M059J (cell line): ENCODE measurements around the gene NFATC1. TPM values are rescaled to one million over a fixed set of nuclear protein-coding genes. Genes with fewer than 3 reads are reported as not detected.
"Not testable (repeated sequence)": the region's sequence is repeated elsewhere in the genome, so short reads cannot be mapped to it uniquely, and the experiment has no call there.

Source experiments
- DNase-seq: peaks from one replicate; pipeline ENCODE4 v3.0.0-alpha.2; 2012; ENCODE audit warnings: low read depth
- total RNA-seq: library from RNA; depleted of rRNA; stranded (reverse); fragments of >200 nt; shearing (Covaris generic); gene quantifications from 2 replicates; pipeline ENCODE4 v1.2.3, GENCODE V29; 2014

Gene NFATC1
- total RNA-seq, 1 experiment from 2014 or later = 0.79 TPM

DNA sequence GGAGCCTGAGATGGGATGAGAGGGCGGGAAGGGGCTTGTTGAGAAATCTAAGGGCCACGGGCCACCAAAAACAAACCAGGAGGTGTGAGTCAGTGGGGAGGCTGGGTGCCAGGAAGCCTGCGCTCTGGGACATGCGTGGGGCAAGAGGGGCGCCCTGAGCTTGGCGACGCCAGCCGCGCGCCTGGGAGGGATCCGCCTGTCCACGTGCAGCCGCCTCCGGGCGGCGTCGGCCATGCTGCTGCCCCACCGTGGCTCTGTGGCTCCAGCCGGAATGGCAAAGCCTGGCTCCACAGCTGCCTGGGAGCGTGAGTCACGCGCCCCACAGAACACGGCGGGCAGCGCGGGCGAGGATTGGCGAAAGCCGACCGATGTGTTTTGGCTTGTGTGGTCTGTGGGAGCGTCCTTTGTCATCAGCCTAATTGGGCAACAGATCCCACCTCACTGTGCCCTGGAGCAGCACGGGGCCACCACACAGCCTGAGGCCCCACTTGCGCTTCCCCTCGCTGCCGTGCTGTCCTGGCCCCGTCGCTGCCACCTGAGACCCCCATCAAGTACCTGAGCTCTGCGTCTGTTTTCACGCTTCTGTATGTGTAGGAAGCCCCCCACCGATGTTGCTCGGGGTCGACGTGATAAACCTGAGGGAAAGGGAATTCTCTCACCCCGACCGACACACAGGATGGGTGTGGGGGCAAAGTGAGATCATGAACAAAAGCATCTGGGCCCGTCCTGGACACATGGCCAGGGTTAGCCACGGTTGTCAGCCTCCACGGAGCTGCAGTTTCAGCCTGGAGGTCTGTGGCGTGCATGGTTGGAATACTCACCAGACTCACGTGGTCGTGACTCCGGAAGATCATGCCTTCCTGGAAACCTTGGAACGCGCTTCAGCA, 80.5 kb downstream of the NFATC1 start:
- DNase-seq = no peak

DNA sequence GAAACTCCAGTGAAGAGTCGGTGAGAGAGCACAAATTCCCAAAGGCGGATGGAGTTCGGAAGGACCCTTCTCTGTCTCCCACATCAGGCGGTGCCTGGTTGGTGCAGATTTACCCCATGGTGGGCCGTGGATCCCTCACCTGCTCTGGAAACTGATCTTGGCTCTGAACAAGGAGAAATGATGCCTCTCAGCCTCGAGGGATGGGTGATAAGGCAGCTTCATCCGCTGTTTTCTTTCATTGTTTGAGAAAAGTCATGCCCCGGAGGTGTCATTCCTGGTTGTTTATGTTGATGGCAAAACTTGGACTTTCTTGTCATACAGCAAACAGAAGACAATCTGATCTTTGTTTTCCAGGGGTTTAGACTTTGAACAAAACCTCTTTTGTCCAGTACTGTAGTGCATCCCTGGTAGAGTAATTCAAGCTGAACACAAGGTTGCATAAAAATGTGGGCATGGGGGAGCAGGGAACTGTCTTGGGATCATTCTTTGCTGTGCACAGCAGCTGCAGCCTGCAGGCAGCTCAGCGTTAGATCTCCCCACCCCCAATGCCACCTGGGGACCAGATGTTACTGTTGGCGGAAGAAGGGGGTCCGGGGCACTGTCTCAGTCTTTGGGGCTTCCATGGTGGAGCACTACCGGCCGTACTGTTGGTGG, 81.3 kb downstream of the NFATC1 start:
- no peak for DNase-seq

DNA sequence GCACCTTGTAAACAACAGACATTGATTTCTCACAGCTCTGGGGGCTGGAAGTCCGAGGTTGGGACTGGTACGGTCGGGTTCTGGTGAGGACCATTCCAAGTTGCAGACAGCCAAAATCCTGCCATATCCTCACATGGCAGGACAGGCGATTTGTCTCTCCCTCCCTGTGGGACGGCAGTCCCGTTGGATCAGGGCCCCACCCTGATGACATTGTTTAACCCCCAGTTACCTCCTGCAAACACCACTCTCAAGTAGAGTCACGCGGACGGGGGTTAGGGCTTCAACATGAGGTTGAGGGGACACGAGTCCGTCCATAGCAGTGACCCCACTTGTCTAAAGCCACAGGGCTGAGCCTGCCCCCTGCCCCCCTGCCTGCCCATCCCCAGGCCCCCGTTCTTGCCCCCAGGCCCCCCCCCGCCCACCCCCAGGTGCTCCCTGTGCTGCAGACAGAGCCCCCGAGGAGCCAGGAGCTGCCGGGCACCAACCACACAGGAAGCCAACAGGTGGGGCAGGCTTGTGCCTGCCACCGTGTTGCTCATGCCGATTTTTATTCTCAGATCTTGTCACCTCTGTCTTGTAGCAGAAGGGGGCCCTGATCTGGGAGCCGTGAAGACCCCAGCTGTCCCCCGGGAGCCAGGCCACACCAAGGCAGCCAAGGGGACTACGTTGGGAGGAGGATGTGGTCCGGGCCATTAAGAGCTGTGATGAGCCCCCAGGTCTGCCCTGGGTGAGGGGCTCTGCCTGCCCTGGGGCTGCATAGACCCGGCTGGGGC, 82.2 kb downstream of the NFATC1 start:
- no peak for DNase-seq

DNA sequence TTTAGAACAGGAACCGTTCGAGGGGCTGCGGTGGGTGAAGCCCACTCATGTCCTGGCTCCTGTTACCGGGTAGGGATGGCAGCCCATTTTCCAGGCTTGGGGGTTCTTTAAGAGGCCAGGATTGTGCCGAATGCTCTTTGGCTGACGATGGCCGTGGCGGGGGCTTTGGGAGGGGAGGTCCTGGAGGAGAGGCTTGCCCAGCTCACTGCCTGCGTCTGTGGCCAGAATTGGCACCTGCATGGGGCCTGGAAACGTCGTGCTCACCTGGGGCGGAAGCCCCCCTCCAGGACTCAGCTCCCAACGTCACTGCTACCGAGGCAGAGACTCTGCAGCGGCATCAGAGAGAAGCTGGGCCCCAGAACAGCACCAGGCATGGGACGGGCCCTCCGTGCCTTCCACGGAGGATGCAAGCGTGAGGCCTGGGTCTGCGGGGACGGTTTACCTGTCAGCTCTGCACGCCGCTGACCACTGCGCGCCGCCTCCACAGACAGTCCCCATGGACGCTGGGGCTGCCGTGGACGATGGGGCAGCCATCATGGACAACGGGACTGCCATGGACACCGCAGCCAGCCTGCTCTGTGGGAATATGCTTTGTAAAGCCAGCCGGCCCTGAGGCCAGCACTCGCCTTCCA, 82.9 kb downstream of the NFATC1 start:
- no peak for DNase-seq

DNA sequence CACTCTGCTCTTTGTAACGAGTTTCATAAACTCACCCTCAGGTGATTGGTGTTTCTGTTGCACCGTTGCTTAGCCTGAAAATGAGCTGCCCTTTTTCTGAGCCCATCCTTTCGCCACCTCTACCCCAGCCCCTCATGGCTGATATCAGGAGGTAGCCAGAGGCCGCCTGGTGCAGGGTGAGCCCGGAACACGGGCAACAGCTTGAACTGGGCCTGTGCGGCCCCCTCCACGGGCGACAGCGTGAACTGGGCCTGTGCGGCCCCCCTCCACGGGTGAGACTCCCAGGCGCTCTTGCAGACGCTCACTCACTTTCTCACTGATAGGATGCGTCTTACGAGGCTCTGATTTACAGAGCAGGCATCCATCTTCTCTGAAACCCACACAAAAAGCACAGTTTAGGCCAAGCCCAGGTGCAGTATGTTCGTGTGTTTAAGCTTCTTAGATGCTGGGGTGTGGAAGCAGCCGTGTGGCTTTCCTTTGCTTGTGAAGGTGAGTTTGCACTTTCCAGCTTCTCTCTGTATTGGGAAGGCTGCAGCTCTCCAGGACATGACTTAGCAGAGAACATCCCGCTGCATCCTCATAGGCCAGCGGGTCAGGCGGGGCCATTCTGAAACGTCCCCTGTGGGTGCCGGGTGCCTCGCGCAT, 83.5 kb downstream of the NFATC1 start:
- DNase-seq = no peak

DNA sequence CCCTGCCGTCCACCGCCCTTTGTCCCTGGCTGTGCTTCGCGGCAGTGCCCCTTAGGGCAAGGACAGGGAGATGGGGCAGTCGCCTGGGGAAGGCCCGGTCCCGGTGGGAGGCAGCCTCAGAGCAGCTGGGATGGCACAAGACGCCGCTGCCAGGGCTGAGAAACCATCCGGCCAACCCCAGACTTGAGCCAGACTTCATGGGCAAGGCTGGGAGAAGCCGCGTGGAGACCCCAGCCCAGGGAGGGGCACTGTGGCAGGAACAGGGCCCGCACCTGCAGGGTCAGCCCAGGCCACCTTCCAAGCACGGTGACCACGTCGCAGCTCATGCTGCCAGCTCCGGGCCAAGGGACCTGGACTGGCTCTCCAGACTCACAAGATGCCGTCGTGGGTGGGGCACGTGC, 84.0 kb downstream of the NFATC1 start:
- no peak for DNase-seq

DNA sequence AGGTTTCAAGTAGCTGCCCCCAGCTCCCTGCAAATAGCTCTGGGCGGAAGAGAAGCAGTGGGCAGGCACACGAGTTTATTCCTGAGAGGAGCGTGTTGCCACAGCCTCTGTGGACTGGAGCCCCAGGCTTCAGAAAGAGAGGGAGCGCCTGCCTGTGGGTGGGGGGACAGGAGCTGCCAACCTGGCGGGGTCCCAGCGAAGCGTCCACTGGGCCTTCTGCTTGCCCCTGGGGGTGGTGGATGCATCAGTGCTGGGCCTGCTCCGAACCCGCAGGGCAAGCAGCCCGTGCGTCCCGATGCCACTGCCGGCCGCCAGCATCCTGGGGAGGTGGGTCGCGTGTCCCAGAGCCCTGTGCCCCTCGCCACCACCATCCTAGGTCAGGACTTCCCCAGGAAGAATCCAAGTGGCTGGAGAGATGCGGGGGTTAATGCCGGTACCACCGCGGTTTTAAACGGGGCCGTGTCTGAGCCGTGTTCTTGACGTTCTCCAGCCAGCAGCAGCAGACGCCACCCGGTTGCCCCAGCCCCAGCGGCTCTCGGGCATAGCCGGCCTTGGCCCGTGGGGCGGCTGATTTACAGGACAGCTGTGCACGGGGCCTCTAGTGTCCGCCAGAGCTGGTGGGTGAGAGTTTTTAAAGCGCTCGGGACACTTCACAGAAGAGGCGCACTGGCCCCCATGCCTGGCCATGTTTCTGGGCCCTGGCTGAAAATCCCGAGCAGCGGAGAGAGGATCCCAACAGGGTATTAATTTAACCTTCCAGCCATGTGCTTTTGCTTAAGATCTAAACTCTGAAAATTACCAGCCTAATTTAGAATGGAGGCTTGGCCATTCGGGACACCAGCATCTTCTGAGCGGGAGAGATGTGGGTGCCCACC, 84.7 kb downstream of the NFATC1 start:
- no peak for DNase-seq

DNA sequence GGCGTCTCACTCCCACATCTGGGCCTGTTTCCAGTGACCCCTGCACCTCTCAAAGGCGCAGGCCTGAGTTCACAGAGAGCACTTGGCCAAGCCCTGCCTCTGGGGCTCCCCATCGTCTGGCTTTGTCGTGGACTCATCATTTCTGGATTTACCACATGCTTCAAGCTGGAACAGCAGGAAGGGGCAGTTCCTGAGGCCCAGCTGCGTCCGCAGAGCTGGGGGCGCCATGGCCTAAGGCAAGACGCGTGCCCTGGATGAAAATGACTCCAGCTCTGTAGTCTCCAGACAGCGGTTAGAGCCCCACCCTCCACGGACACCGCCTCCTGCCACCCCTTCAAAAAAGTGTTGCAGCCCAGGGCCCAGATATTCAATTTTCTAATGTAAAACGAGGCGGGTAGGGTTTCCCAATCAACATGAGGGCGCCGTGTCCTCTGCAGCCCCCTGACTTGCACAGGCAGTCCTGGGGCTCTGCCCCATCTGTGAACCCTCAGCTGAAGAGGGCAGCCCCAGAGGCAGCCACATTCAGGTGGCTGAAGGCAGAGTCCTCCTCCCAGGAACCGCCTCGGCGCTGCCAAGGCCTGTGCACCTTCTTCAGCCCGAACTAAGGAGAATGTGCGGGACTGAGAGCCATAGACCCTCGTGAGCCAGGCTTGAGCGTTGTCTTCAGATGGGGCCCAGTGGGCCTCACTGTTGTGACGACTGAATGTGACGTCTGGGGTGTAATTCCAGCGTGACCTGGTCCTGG, 85.5 kb downstream of the NFATC1 start:
- DNase-seq = no peak

DNA sequence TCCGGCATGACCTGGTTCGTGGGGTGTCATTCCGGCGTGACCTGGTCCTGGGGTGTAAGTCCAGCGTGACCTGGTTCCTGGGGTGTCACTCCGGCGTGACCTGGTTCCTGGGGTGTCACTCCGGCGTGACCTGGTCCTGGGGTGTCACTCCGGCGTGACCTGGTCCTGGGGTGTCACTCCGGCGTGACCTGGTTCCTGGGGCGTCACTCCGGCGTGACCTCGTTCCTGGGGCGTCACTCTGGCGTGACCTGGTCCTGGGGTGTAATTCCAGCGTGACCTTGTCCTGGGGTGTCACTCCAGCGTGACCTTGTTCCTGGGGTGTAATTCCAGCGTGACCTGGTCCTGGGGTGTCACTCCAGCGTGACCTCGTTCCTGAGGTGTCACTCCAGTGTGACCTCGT, 87.7 kb downstream of the NFATC1 start:
- DNase-seq = not testable (repeated sequence)

DNA sequence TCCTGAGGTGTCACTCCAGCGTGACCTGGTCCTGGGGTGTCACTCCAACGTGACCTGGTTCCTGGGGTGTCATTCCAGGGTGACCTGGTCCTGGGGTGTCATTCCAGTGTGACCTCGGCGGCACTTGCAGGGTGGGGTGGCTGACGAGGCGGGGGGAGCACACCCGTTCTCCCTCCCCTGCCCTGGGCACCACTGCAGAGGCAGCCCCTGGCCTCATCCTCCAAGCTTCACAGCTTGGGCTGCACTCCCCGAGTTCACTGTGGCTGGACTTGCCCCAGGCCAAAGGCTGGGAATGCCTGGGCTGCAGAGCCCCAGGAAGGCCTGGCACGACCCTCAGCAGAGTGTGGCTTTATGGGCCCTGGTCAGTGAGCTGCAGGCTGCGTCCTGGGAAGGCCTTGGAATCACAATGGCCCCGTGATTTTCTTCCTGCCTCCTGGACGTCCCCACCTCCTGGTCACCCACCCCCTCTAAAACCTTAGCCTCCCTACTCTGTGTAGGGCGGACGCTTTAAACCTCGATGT, 88.3 kb downstream of the NFATC1 start:
- no peak for DNase-seq

DNA sequence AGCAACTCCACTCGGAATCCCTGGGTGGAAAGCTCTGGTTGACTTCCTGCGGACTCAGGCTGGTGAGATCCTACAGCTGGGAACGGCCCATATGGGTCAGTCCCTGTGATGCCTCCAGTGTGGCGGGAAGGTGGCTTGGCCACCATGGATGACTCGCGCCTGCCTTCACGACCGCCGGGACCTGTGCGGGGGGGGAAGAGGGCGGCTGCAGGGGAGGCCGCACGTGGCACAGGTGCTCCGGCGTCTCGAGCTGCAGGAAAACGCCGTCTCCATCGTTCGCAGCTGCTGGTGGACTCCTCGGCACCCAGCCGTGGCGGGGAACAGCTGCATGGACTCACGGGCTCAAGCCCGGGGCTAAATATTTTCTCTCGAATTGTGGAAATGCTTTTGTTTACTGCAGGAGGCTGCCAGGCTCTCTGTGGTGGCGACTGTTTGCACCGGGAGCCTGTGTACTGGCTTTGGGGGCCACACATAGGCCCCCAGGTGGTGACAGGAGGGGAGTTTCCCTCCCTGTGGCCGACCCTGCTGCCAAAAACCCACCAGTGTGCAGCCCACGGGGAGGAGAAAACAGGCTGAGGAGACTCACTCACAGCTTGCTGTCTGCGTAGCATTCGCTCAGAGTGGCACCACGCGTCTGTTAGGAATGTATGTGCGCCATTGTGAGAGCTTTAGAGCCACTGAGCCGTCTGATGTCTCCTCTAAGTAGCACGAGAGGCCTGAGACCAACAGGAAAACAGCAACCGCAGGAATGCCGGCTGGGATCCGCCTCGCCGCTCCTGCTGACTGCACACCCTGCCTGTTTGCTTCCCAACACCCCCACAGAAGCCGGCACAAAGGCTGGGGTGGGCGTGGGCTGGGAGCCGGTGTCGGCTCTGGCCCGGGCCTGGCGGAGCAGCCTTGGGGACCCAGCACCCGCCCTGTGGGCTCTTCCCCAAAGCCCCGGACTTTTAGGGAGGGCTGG, 89.2 kb downstream of the NFATC1 start:
- DNase-seq = peak; percentile 73

DNA sequence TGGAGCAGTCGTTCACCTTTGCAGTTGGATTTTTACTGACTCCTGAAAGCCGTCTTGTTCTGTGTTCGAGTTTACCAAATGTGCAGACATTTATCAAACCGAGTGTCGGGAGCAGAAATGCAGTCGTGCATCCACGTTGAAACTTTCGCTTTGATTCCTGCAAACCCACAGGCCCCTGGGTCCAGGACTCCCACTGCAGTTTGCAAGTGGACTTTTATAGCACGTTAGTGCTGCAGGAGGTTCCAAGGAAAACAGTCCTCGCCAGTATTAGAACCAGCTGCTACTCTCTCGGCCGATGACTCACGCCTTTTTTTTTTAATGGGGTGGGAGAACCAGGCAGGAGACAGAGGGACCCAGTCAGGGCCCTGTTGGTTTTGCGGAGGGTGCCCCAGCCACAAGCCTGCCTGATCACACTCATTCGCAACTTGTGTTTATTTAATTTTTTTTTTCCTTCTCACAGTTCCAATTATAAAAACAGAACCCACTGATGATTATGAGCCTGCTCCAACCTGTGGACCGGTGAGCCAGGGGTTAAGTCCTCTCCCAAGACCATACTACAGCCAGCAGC, 90.1 kb downstream of the NFATC1 start:
- peak; percentile 58 for DNase-seq

DNA sequence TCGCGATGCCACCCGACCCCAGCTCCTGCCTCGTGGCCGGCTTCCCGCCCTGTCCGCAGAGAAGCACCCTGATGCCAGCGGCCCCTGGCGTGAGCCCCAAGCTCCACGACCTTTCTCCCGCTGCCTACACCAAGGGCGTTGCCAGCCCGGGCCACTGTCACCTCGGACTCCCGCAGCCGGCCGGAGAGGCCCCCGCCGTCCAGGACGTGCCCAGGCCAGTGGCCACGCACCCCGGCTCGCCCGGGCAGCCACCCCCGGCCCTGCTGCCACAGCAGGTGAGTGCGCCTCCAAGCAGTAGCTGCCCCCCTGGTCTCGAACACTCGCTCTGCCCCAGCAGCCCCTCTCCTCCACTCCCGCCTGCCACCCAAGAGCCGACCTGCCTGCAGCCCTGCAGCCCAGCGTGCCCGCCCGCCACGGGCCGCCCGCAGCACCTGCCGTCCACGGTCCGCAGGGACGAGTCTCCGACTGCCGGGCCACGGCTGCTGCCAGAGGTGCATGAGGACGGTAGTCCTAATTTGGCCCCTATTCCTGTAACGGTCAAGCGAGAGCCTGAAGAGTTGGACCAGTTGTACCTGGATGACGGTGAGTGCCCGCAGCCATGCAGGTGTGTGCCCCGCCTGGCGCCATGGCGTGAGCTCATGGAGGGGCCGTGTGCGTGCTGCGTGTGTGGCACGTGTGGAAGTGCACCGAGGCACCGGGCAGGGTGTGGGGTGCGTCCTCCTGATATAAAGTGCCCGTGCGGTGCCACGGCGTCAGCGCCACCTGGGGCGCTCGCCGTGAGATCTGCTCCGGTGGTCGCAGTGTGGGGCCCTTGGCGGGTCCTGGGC, 90.8 kb downstream of the NFATC1 start:
- DNase-seq = no peak

DNA sequence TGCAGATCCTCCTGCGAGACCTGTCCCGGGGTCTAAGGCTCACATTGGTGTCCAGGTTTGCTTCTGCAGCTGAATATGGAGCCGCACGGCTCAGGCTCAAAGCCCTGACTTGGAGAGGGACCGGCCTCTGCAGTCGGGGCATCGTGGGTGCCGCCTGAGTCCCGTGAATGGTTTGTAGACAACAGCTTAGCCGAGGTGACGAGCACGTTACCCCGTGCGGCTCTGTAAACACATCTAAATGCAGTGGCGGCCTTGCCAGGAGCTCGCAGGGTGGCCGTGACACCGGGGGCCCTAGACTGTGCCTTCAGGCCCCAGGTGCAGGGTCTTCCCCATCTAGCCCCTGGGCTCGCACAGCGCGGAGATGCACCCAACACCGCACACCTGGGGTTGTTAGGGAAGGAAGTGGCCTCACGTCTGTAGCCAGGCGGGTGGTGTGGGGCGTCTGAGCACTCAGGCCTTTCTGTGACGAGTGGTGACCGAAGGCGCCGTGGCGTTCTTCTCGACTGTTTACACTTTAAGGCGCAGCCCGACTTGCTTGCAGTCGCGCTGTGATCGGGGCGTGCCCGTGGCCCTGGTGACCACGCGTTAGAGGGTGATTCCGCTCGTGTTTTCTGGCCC, 91.6 kb downstream of the NFATC1 start:
- no peak for DNase-seq

DNA sequence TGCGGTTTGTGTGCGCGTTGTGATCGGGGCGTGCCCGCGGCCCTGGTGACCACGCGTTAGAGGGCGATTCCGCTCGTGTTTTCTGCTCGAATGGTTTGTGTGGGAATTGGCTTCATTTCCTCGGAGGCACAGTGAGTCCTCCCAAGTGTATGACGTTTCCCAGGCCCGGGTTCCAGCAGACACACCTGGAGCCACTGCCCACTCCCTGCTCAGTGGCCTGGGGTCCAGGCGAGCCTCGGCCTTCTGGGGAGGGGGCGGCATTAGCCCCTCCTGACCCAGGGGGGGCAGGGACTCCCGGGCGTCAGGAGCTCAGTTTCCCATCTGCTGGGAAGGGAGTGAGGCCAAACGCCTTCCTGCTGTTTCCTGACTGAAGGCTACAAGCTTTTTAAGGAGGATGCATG, 92.1 kb downstream of the NFATC1 start:
- no peak for DNase-seq

DNA sequence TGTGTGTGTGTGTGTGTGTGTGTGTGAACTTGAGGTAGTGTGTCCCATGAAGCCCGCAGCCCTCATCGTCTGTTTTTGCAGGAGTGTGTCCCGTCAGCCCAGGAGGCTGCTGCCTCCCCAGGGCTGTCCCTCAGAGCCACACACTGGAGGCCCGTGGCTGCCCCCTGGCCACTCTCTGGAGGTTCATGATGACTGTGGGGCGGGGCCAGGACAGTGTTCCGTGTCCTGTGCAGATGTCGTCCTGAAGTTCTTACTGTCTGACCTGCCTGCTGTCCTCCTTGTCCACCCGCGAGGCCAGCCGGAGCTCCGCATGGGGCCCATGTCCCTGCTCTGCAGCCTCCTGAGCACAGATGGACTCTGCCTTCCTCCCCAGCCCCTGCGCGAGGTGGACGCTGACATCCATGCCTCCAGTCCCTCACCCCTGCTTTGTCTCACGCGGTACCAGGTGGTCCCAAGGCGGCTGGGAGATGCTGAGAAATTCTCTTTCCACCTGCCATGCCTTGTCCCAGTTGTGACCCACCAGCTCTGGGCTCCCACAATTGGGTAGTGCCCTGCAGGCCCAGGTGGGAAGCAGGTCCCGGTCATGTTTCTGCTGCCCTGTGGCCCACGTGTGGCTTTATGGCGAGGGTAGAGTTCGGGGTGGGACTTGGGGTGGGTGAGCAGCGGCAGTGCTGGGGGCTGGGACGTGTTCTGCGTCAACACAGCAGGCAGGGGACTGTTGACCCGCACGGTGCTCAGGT, 92.8 kb downstream of the NFATC1 start:
- no peak for DNase-seq
